ENCODE measurements around the gene MBP.

The MBP gene

GRCh38 chr18:76953583-76954233, 178.9 kb downstream of the MBP start:
- no peak for TF ChIP-seq ESRRG (CRISPR knock-in tag; IDR thresholded peaks at IDR 0.05)
- TF ChIP-seq PATZ1 (CRISPR knock-in tag; IDR thresholded peaks at IDR 0.05; ENCODE audit: borderline replicate concordance): no peak
- no peak for TF ChIP-seq ZC3H10 (CRISPR knock-in tag; IDR thresholded peaks at IDR 0.05)
- TF ChIP-seq SNAI2 (CRISPR knock-in tag; IDR thresholded peaks at IDR 0.05): no peak
- TF ChIP-seq PPARA (CRISPR knock-in tag; IDR thresholded peaks at IDR 0.05; ENCODE audit: borderline replicate concordance): no peak
- TF ChIP-seq ZFP3 (CRISPR knock-in tag; IDR thresholded peaks at IDR 0.05): no peak
- no peak for TF ChIP-seq BACH2 (CRISPR knock-in tag; IDR thresholded peaks at IDR 0.05; ENCODE audit: borderline replicate concordance)
- no peak for TF ChIP-seq CREB5 (CRISPR knock-in tag; IDR thresholded peaks at IDR 0.05; ENCODE audit: low read depth)
- TF ChIP-seq ZNF8 (CRISPR knock-in tag; IDR thresholded peaks at IDR 0.05): no peak
- no peak for TF ChIP-seq ZFP30 (CRISPR knock-in tag; IDR thresholded peaks at IDR 0.05)
- no peak for TF ChIP-seq ZNF70 (CRISPR knock-in tag; IDR thresholded peaks at IDR 0.05)
- TF ChIP-seq TCF4 (CRISPR knock-in tag; IDR thresholded peaks at IDR 0.05; ENCODE audit: borderline replicate concordance): no peak
- no peak for TF ChIP-seq ZNF565 (CRISPR knock-in tag; conservative IDR thresholded peaks at IDR 0.05; ENCODE audit: low read depth)
- no peak for TF ChIP-seq ISL1 (CRISPR knock-in tag; IDR thresholded peaks at IDR 0.05)
- no peak for ATAC-seq

GRCh38 chr18:76953156-76953555, 179.4 kb downstream of the MBP start:
- no peak for ATAC-seq
- no peak for TF ChIP-seq ZC3H10 (CRISPR knock-in tag; IDR thresholded peaks at IDR 0.05)
- no peak for TF ChIP-seq ZNF8 (CRISPR knock-in tag; IDR thresholded peaks at IDR 0.05)
- TF ChIP-seq TSHZ2 (CRISPR knock-in tag; IDR thresholded peaks at IDR 0.05): no peak
- TF ChIP-seq CREB5 (CRISPR knock-in tag; IDR thresholded peaks at IDR 0.05; ENCODE audit: low read depth): no peak
- no peak for TF ChIP-seq ZFP3 (CRISPR knock-in tag; IDR thresholded peaks at IDR 0.05)
- TF ChIP-seq RARB (CRISPR knock-in tag; IDR thresholded peaks at IDR 0.05): no peak
- no peak for TF ChIP-seq TOX (CRISPR knock-in tag; IDR thresholded peaks at IDR 0.05; ENCODE audit: borderline replicate concordance)
- no peak for TF ChIP-seq CSRNP3 (CRISPR knock-in tag; IDR thresholded peaks at IDR 0.05)
- no peak for TF ChIP-seq PPARA (CRISPR knock-in tag; IDR thresholded peaks at IDR 0.05; ENCODE audit: borderline replicate concordance)
- no peak for TF ChIP-seq POU6F1 (CRISPR knock-in tag; IDR thresholded peaks at IDR 0.05; ENCODE audit: borderline replicate concordance, low read depth)
- no peak for TF ChIP-seq PATZ1 (CRISPR knock-in tag; IDR thresholded peaks at IDR 0.05; ENCODE audit: borderline replicate concordance)
- no peak for TF ChIP-seq ZNF70 (CRISPR knock-in tag; IDR thresholded peaks at IDR 0.05)
- TF ChIP-seq ESRRG (CRISPR knock-in tag; IDR thresholded peaks at IDR 0.05): no peak
- no peak for TF ChIP-seq CSDC2 (CRISPR knock-in tag; IDR thresholded peaks at IDR 0.05)

All from SK-N-SH treated with all-trans-retinoic acid at 6 μM for 48 hours (cell line).